ENCODE results near the gene TLCD3A.

The TLCD3A gene

DNA sequence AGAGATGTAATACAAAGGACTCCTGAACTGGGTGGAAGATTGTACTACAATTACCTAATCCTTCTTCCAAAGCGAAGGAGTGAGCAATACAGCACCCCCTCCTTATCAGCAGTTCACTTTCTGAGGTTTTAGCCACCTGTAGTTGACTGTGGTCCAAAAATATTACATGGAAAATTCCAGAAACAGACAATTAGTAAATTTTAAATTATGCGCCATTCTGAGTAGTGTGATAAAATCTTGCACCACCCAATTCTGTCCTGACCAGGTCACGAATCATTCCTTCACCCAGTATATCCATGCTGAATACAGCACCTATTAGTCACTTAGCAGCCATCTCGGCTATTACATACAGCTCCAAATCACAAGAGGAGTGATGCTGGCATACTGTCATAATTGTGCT is 41.0 kb upstream of the TLCD3A start:
- TF ChIP-seq, protein P1, sequence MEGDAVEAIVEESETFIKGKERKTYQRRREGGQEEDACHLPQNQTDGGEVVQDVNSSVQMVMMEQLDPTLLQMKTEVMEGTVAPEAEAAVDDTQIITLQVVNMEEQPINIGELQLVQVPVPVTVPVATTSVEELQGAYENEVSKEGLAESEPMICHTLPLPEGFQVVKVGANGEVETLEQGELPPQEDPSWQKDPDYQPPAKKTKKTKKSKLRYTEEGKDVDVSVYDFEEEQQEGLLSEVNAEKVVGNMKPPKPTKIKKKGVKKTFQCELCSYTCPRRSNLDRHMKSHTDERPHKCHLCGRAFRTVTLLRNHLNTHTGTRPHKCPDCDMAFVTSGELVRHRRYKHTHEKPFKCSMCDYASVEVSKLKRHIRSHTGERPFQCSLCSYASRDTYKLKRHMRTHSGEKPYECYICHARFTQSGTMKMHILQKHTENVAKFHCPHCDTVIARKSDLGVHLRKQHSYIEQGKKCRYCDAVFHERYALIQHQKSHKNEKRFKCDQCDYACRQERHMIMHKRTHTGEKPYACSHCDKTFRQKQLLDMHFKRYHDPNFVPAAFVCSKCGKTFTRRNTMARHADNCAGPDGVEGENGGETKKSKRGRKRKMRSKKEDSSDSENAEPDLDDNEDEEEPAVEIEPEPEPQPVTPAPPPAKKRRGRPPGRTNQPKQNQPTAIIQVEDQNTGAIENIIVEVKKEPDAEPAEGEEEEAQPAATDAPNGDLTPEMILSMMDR (IDR thresholded peaks at IDR 0.05), result no peak

DNA sequence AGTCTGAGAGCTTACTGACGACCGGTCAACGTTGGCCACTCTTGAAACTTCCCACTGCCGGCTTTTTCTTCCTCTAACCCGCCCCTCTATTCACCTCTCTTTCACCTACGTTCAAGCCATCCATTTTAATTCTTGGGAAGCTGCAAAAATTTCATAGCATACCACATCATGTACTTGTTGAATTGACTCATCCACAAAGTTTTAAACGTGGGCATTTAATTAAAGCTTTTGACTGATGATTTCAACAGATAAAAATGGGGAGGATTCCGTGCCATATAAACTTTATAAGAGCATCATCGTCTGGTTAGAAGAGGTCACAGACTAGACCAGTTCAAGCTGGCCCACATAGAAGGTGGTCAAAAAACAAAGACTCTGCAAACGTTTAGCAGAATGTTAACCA is 40.3 kb upstream of the TLCD3A start:
- TF ChIP-seq, protein P1 (IDR thresholded peaks at IDR 0.05), result no peak

DNA sequence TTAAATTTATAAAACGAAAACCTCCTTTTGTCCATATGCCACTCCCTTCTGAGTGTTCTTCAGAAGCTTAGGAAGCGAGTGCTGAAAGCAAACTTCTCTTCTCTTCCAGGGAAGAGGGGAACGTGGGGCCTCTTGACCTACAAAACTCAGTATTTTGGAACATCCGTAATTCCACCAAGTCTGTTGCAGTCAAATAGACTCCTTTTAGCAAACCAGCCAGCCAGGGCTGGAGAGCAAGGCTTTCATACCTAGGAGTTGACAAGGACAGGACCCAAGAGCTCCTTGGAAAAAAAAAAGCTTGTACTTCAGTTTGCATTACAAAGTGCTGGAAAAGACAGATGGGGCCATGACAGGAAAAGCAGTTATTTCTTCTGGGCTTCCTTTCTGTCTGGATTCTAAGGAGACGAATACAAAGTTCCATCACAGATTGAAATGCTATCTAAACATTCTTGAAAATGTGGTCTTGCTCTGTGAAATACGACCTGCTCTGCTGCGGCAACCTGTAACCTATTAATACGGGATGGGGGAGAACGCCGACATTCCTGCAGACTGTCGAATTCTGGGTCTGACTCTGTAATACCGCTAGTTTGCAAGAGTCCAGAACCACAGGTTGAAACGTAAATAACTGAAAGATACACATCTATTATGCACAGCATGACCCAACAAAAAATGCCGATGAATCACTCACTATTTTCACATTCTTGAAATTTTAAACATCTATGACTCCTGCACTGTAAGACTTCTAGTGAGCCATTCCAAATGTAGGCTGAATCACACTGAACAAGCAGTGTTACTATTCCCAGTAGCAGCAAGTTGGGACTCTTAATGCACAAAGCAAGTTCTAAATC is 38.4 kb upstream of the TLCD3A start:
- TF ChIP-seq, protein P1 (IDR thresholded peaks at IDR 0.05), result no peak

GRCh38 chr17:696369-696768 is 36.0 kb upstream of the TLCD3A start:
- TF ChIP-seq, protein P1 (IDR thresholded peaks at IDR 0.05), result no peak

GRCh38 chr17:697682-698081 is 34.7 kb upstream of the TLCD3A start:
- TF ChIP-seq, protein P1 (IDR thresholded peaks at IDR 0.05), result no peak

GRCh38 chr17:699345-699744 is 33.1 kb upstream of the TLCD3A start:
- TF ChIP-seq, protein P1 (IDR thresholded peaks at IDR 0.05), result no peak

DNA sequence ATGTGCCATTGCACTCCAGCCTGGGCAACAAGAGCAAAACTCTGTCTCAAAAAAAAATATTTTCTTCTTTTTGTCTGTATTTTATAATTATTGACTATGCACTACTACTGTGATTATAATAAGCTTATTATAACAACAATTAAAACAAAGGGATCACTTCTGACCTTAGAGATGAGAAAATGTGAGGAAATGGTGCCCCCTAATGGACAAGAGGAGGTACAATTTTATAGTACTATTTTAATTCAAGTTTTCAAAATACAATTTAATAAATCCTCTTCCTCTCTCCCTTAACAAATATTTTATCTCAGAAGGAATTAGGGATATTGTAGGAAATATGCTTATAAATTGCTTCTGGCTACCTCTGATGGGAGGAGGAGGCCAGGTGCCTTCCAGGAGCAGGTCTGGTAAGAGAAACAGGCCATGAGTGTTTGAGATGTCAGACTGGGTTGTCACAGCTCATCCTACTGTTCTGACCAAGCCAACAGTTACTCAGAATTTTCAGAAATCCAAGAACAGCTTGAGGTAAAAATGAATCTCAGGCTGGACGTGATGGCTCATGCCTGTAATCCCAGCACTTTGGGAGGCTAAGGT is 31.8 kb upstream of the TLCD3A start:
- TF ChIP-seq, protein P1 (IDR thresholded peaks at IDR 0.05), result peak; percentile 75

Data from LNCAP (cell line).